Cardiac muscle cell (in vitro differentiated cells and primary cell): ENCODE data around the gene SEC24C. TPM values are rescaled to one million over a fixed set of nuclear protein-coding genes. Genes with fewer than 3 reads are reported as not detected.
A peak's percentile ranks its signal among the peaks of the same experiment; 100 is the strongest.

Experiments used
- DNase-seq, 2 donors: peaks; one replicate each; pipeline versions ENCODE4 v3.0.0 to v3.0.0-alpha.2; 2010 to 2017; ENCODE audit warnings: low read depth in 1 of 2, low spot score in 1 of 2
- H3K27ac ChIP-seq: fragments of 200-600 bp; sonication (generic); 2 replicates; pipeline ENCODE4 v1.5.1; 2016
- H3K27me3 ChIP-seq: fragments of 200-600 bp; sonication (generic); 2 replicates; pipeline ENCODE4 v1.6.0; 2016; ENCODE audit warnings: control low read depth
- H3K36me3 ChIP-seq: fragments of 200-600 bp; sonication (generic); 2 replicates; pipeline ENCODE4 v1.5.1; 2016; ENCODE audit warnings: control low read depth
- H3K4me1 ChIP-seq: fragments of 200-600 bp; sonication (generic); 2 replicates; pipeline ENCODE4 v1.8.1; 2017; ENCODE audit warnings: low read depth, mild to moderate bottlenecking, mixed run types
- H3K4me3 ChIP-seq: fragments of 200-600 bp; sonication (generic); 2 replicates; pipeline ENCODE4 v1.5.1; 2016; ENCODE audit warnings: mild to moderate bottlenecking
- H3K9me3 ChIP-seq: fragments of 200-600 bp; sonication (generic); 2 replicates; pipeline ENCODE4 v1.5.1; 2017; ENCODE audit warnings: low read depth, mild to moderate bottlenecking, control low read depth
- polyA plus RNA-seq: library from polyadenylated mRNA; unstranded; fragments of >200 nt; fragmentation: Nextera tagmentation; extraction: Ambion mirVana; gene quantifications from 2 replicates; pipeline ENCODE4 v1.2.1, GENCODE V29; 2016
- total RNA-seq: library from RNA; depleted of rRNA; stranded (reverse); fragments of >200 nt; gene quantifications from 2 replicates; pipeline ENCODE4 v1.2.3, GENCODE V29; 2016
- TF ChIP-seq, protein P1 (sequence below): IDR thresholded peaks from 2 replicates; pipeline ENCODE4 v1.5.1; 2012; ENCODE audit warnings: low read depth, mild to moderate bottlenecking, low read length

The SEC24C gene
- total and polyA plus RNA-seq, 2 experiments from 2014 or later, result 65.2 to 68.7 TPM

DNA sequence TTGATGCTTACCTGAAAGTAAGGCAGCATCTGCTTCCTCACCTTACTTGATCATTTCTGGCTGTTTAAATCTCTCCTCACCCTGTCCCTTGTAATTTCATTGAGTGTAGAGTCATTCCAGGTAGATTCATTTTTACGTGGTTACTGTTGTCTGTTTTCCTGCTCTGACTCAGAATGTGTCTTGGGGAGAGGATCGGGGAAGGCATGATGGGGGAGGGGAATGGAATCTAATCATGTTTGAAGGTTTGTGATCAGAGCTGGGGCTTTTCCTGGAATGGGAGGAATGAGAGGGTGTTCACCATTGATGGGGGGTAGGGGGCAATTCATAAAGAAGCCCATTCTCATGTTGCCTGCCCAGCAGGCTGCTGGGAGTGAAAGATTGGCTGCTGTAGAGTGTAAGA, 18.7 kb downstream of the SEC24C start:
- TF ChIP-seq, protein P1, sequence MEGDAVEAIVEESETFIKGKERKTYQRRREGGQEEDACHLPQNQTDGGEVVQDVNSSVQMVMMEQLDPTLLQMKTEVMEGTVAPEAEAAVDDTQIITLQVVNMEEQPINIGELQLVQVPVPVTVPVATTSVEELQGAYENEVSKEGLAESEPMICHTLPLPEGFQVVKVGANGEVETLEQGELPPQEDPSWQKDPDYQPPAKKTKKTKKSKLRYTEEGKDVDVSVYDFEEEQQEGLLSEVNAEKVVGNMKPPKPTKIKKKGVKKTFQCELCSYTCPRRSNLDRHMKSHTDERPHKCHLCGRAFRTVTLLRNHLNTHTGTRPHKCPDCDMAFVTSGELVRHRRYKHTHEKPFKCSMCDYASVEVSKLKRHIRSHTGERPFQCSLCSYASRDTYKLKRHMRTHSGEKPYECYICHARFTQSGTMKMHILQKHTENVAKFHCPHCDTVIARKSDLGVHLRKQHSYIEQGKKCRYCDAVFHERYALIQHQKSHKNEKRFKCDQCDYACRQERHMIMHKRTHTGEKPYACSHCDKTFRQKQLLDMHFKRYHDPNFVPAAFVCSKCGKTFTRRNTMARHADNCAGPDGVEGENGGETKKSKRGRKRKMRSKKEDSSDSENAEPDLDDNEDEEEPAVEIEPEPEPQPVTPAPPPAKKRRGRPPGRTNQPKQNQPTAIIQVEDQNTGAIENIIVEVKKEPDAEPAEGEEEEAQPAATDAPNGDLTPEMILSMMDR, result no peak
- H3K36me3 ChIP-seq, result peaks cover 71% of the 10 kb centered on the region
- no peak overlapping the region for H3K4me3 ChIP-seq
- no peaks in the 10 kb centered on the region for H3K27me3 ChIP-seq
- DNase-seq, result no peak
- H3K4me1 ChIP-seq, result no peaks in the 10 kb centered on the region
- no peaks in the 10 kb centered on the region for H3K9me3 ChIP-seq
- H3K27ac ChIP-seq, result no peak overlapping the region

DNA sequence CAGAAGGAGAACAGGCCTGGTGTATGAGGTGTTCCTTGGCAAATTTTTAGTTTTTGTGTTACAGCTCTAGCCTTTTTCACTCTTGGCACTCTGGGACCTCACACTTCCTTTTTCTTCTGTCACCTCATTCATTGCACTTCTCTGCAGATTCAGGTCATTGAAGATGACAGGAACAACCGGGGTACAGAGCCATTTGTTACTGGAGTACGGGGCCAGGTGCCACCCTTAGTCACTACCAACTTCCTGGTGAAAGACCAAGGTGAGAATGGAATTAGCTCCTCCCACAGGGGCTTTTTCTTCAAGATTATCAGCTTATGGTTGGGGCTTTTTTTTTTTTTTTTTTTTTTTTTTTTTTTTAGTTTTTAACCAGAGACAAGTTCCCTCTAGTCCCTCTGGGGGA, 19.2 kb downstream of the SEC24C start:
- Histone ChIP-seq H3K36me3 (peaks cover 76% of the 10 kb centered on the region), H3K4me3 (no peak overlapping the region), H3K9me3 (no peaks in the 10 kb centered on the region), H3K27ac (no peak overlapping the region), H3K27me3 (no peaks in the 10 kb centered on the region), H3K4me1 (no peaks in the 10 kb centered on the region)
- TF ChIP-seq, protein P1, result no peak
- DNase-seq, result no peak

DNA sequence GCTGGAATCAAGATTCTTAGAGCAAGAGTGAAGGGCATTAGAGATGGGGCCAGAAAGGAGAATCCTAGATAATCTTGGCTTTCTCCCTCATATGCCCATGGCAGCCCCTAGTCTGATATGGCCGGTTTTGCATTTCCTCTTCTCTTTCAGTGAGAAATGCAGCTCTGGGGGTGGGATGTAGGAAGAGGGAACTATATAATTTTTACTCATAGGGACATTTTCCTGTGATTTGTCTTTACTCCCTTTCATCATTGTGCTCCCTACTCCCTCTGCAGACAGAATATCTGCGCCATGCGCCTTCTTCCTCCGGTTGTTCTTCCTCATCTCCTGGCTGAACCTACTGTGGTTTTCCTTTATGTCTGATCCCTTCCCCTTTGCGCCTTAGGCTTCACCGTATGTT, 20.9 kb downstream of the SEC24C start:
- Histone ChIP-seq H3K27me3 (no peaks in the 10 kb centered on the region), H3K27ac (no peak overlapping the region), H3K4me1 (no peaks in the 10 kb centered on the region), H3K4me3 (no peak overlapping the region), H3K36me3 (peaks cover 77% of the 10 kb centered on the region), H3K9me3 (no peaks in the 10 kb centered on the region)
- TF ChIP-seq, protein P1, result no peak
- DNase-seq, result no peak

DNA sequence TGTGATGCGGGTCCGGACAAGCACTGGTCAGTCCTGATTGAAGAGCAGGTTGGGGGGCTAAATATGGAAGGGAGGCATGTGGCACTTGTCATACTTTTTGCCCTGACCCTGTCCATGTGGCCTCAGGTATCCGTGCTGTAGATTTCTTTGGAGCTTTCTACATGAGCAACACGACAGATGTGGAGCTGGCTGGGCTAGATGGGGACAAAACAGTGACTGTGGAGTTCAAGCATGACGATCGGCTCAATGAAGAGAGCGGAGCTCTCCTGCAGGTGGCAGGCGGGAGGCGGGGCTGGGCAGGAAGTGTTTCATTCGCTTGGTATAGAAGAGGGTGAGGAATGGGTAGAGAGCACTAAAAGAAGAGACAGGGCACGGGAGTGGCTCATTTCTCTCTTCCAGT, 24.7 kb downstream of the SEC24C start:
- Histone ChIP-seq H3K9me3 (no peaks in the 10 kb centered on the region), H3K4me1 (no peaks in the 10 kb centered on the region), H3K27me3 (no peaks in the 10 kb centered on the region), H3K4me3 (no peak overlapping the region), H3K27ac (no peak overlapping the region), H3K36me3 (peaks cover 52% of the 10 kb centered on the region)
- TF ChIP-seq, protein P1, result no peak
- no peak for DNase-seq

DNA sequence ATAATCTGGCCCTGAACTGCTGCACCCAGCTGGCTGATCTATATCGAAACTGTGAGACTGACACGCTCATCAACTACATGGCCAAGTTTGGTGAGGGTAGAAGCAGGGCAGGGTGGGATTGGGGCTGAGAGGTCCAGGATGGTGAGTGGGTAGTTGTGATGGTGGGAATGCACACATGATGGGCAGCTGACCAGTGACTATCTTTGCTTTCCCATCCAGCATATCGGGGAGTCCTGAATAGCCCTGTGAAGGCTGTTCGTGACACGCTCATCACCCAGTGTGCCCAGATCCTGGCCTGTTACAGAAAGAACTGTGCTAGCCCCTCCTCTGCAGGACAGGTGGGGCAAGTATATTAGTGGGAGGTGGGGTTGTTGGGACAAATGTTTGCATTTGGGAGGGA, 25.2 kb downstream of the SEC24C start:
- no peaks in the 10 kb centered on the region for H3K9me3 ChIP-seq
- peaks cover 50% of the 10 kb centered on the region for H3K36me3 ChIP-seq
- TF ChIP-seq, protein P1, result no peak
- no peak overlapping the region for H3K4me3 ChIP-seq
- H3K27me3 ChIP-seq, result no peaks in the 10 kb centered on the region
- peak overlapping the region; percentile 90 for H3K27ac ChIP-seq
- H3K4me1 ChIP-seq, result no peaks in the 10 kb centered on the region
- no peak for DNase-seq

DNA sequence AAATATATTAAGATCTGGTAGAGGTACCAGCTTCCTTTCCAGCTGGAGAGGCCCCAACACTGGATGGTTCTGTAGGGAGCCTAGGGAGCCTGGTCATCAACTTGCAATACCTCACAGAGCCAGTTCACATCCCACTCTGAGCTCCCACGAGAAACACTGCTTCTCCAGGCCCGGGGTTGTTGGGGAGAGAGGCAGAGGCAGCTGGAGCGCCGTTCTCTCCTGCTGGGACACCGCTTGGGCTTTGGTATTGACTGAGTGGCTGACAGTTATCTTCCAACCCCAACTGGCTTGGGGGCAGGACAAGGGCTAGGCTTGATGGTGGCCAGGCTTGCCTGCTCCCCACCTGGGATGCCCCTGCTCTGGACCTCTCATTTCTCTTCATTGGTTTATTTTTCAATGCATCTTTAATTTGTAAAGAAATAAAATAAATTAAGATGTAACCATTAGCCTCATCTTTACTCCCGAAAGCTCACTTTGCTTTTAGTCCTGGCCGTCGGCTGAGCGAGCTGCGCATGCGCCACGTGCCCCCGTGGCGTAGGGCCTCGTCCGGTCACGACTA, 27.6 kb downstream of the SEC24C start:
- peak overlapping the region; percentile 90 for H3K27ac ChIP-seq
- peak; percentile 32 to 90 for DNase-seq
- no peaks in the 10 kb centered on the region for H3K9me3 ChIP-seq
- TF ChIP-seq, protein P1, result no peak
- peaks cover 9% of the 10 kb centered on the region for H3K4me1 ChIP-seq
- no peaks in the 10 kb centered on the region for H3K27me3 ChIP-seq
- peak overlapping the region; percentile 77 for H3K4me3 ChIP-seq
- H3K36me3 ChIP-seq, result peaks cover 37% of the 10 kb centered on the region
